PFSK-1 (cell line): ENCODE results near the gene GMPPB.

ENCODE experiments used
- FOXP2 ChIP-seq: optimal IDR thresholded peaks from 2 replicates; pipeline ENCODE3; 2011; ENCODE audit warnings: borderline replicate concordance, control low read depth, inconsistent platforms; ENCODE audit not compliant: insufficient read depth; ENCODE audit errors: extremely low read length, extremely low read depth
- POLR2AphosphoS5 ChIP-seq: IDR thresholded peaks from 2 replicates; pipeline ENCODE4 v1.6.1; 2012; ENCODE audit warnings: low read depth, mild to moderate bottlenecking, control low read depth, low read length, moderate library complexity
- REST ChIP-seq, 2 experiments: IDR thresholded peaks; 2 replicates each; pipeline versions ENCODE4 v1.6.1 to v1.8.0; 2011 to 2012; ENCODE audit warnings: low read depth in 2 of 2, low read length in 2 of 2, control low read depth in 1 of 2, inconsistent platforms in 1 of 2, mild to moderate bottlenecking in 1 of 2, moderate library complexity in 1 of 2; ENCODE audit not compliant: insufficient read depth in 1 of 2
- SIN3A ChIP-seq: IDR thresholded peaks from 2 replicates; pipeline ENCODE4 v1.6.1; 2012; ENCODE audit warnings: mild to moderate bottlenecking, low read length, moderate library complexity, borderline replicate concordance; ENCODE audit not compliant: insufficient read depth
- TAF1 ChIP-seq: IDR thresholded peaks from 2 replicates; pipeline ENCODE4 v1.6.1; 2012; ENCODE audit warnings: low read length, control low read depth, borderline replicate concordance; ENCODE audit not compliant: insufficient read depth

GMPPB gene

GRCh38 chr3:49745986-49746385, 22.2 kb upstream of the GMPPB start:
- TF ChIP-seq SIN3A (no peak), TAF1 (no peak), POLR2AphosphoS5 (no peak), REST (IDR thresholded peaks at IDR 0.05; ENCODE audit: insufficient read depth in 1 of 2, low read depth in 2 of 2, low read length in 2 of 2) (no peak), FOXP2 (no peak)

- TF ChIP-seq FOXP2 = no peak
- no peak for TF ChIP-seq SIN3A
- no peak for TF ChIP-seq REST (IDR thresholded peaks at IDR 0.05; ENCODE audit: insufficient read depth in 1 of 2, low read depth in 2 of 2, low read length in 2 of 2)
- TF ChIP-seq TAF1 = no peak
- TF ChIP-seq POLR2AphosphoS5 = no peak
These were observed 16.7 kb upstream of the GMPPB start for GRCh38 chr3:49740427-49740826.

GRCh38 chr3:49738067-49738713, 14.4 kb upstream of the GMPPB start:
- no peak for TF ChIP-seq FOXP2
- TF ChIP-seq REST (IDR thresholded peaks at IDR 0.05; ENCODE audit: insufficient read depth in 1 of 2, low read depth in 2 of 2, low read length in 2 of 2) = no peak
- no peak for TF ChIP-seq TAF1
- TF ChIP-seq POLR2AphosphoS5 = no peak
- TF ChIP-seq SIN3A = no peak

- no peak for TF ChIP-seq REST (IDR thresholded peaks at IDR 0.05; ENCODE audit: insufficient read depth in 1 of 2, low read depth in 2 of 2, low read length in 2 of 2)
- no peak for TF ChIP-seq SIN3A
- TF ChIP-seq TAF1 = no peak
- no peak for TF ChIP-seq FOXP2
These were observed 11.0 kb upstream of the GMPPB start for GRCh38 chr3:49734752-49735151.

- TF ChIP-seq FOXP2 (no peak), REST (IDR thresholded peaks at IDR 0.05; ENCODE audit: insufficient read depth in 1 of 2, low read depth in 2 of 2, low read length in 2 of 2) (no peak), POLR2AphosphoS5 (no peak), TAF1 (no peak), SIN3A (no peak)
These were observed 9.8 kb upstream of the GMPPB start for GRCh38 chr3:49733551-49733950.
